Activated naive CD8-positive, alpha-beta T cell treated with anti-CD3 and anti-CD28 coated beads, Interleukin-2, amount 50 U/mL, for 16 hours (primary cell): Measurements from ENCODE around the gene RNF20.
"Not testable (repeated sequence)": the region's sequence is repeated elsewhere in the genome, so short reads cannot be mapped to it uniquely, and the experiment has no call there.

Experiments used
- DNase-seq: peaks from one replicate; pipeline ENCODE4 v3.0.0-alpha.2; 2020; ENCODE audit warnings: low read depth, low spot score

RNF20 gene

GRCh38 chr9:101590074-101590473 lies 56.4 kb downstream of the RNF20 start:
- not testable (repeated sequence) for DNase-seq

- no peak for DNase-seq
Observed at GRCh38 chr9:101590901-101591300, 57.2 kb downstream of the RNF20 start.

DNA sequence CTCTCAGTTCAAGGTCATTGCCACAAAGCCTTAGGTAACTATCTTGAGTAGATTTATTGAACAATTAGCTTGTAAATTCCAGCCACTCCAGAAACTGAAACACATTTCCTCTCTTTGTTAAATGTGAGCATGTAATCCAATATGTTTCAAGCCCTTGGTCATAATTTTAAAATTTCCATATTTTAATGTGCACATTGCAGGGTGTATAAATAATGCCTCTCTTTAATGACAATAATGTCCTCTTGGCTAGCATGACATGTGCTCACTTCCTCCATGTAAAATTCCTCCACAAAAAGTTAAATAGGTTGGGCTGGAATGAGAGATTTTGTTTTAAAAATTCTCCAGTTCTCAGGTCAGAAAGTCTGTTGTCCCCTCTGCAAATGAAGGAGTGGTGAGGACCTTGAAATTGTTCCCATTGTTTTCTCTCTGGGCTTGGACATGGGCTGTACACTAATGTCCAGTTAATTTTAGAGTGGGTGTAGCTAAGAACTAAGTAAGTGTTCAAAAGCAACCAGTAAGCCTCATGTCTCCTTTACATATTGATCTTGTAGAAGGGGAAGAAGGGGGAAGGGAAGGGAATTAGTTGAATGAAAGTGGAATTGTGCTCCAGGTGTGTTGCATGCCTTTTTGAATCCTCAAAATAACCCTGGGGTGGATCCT lies 58.3 kb downstream of the RNF20 start:
- no peak for DNase-seq

GRCh38 chr9:101592788-101593187 lies 59.1 kb downstream of the RNF20 start:
- no peak for DNase-seq

- no peak for DNase-seq
Observed at GRCh38 chr9:101593345-101593744, 59.7 kb downstream of the RNF20 start.

- DNase-seq, result no peak
Observed at GRCh38 chr9:101594796-101595195, 61.1 kb downstream of the RNF20 start, which contains the start of gene PPP3R2. Gene PPP3R2 (minus strand): TSS chr9:101594969. CDS start chr9:101594921, 48 bp downstream.

DNA sequence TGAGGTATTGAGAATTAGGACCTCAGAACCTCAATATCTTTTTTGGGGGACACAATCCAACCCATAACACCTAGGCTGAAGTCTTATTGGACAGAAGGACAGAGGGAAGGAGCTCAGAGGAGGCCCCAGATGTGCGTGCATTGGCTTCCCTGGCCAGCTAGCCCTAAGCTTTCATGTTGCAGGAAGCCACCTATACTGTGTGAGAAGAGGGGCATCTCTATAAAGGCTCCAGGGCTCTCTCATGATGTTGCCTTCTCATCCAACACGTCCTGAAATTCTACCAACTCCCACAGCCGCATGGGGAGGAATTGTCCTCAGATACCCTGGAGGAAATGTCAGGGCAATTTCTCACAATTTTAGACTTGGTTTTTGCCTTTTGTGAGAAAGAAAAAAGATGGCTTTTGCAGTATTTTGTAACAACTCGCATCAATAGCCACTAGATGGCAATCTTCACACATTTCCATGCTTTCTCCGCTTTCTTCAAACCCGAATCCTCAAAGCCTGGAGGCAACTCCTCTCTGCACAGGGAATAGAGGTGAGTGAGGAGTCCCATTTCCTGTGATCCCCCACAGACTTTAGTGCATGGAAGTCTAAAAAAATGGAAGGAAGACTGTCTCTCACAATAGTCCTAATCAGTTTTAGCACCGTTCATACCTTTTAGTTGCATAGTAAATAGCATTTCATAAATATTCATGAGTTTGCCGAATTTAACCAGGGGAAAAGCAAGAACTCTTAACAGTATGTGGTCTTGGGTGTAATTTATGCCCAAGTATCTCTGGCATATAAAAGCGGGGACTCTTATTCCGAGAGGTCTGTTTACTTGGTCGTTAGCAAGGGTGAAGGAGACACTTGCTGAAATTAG lies 68.5 kb downstream of the RNF20 start:
- DNase-seq, result no peak

GRCh38 chr9:101604296-101604695 lies 70.6 kb downstream of the RNF20 start:
- no peak for DNase-seq

GRCh38 chr9:101605547-101605946 lies 71.9 kb downstream of the RNF20 start:
- no peak for DNase-seq
